Stimulated activated CD4-positive, alpha-beta T cell treated with anti-CD3 and anti-CD28 coated beads, Interleukin-1b, Interleukin-23, amount 100 ng/mL, for 48 hours (primary cell): ENCODE data around the gene RIMBP2.

Source experiments
- DNase-seq: peaks from one replicate; pipeline ENCODE4 v3.0.0-alpha.2; 2020

Gene RIMBP2

GRCh38 chr12:130394906-130395305 is 321.2 kb downstream of the RIMBP2 start:
- no peak for DNase-seq

DNA sequence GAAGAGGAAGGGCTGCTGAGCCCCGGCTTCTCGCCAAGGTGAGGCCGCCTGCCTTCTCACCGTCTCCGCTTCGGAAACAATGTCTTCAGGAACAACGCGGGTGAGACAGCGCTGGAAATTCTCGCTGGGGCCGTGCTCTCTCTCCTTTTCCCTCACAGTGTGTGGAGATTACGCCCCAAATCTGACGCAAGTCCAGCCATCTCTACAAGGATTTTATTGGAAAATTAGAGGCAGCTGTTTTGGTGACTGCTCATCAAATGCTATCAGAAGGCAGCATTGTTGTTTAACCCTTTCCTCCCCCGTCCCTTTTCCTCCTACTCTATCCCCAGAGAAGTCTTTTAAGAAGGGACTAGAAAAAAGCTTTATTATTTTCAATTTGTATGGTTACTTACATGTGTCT is 324.9 kb downstream of the RIMBP2 start:
- no peak for DNase-seq

DNA sequence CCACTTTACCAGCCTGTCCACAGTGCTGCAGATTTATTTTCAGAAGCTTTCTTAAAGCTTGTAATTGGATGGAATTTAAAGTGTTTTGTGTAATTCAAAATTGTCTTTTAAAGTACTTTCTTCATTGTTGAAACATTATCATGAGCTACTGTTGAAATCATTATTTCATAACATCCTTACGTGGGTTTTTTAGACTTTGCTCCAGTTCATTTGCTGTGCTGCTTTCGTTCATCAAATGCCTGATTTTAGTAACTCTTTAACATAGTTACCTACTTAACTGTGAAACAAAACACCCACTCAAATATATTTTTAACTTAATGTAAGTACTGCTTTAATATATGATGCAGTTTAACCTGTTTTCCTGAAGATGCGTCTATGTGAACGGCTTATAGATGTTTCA is 330.9 kb downstream of the RIMBP2 start:
- no peak for DNase-seq

DNA sequence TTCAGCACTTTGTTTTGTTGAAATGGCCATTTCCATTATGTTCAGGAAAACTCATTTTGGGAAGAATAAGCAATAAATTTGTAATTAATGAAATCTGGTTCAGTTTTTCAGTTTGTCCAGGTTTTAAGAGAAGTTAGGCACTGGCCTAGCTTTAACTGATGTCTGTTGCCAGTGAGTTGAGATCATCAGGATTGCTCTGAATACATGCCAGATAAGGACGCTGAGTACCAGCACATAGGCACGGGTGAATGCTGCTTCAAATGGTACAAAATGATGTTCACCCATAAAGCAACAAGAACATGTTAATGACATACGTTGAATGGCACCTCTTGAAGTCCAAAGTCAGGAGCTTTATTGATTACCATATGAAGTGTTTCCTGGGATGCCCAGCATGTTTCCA is 331.9 kb downstream of the RIMBP2 start:
- no peak for DNase-seq

- no peak for DNase-seq
Measured at GRCh38 chr12:130382818-130383217, 333.3 kb downstream of the RIMBP2 start.

DNA sequence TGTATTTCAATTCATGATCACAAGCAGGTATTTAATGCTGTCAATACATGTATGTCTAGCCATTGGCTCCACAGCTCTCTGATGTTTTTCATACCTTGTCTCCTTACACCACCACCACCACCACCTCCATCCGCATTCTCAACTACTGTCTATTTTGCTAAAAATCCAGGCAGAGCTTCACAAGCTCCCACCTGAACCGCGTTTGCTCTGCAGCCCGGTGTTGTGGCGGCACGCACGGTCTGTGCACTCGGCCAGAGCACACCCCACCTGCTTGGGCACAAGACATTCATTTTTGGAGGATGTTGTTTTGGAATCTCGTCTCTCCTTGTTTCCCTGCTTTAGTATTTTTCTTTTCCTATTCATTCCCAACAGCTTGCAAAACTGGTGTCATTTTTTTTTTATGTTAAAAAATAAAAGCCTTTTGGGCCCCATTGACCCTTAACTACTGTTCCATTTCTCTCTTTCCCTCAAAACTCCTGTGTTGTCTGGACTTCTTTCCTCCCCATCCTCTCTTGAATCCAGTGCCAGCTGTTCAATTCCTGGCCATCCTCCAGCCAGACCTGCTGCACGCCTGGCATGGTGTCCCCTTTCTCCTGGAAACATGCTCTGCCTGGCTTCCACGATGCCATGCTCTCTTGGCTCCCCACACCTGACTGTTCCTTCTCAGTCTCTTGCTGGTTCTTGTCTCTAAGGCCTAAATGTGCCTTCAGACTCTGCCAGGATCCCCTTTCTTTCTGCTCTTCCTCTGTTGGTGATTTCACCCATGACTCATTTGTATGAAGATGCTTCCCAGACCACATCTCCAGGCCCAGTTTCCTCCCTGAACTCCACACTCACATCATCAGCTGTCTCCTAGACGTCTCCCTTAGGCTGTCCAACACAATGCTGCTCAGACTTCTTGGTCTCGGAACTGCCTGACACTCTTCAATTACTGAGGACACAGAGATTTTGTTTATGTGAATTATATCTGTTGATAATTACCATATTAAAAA is 340.5 kb downstream of the RIMBP2 start:
- no peak for DNase-seq

DNA sequence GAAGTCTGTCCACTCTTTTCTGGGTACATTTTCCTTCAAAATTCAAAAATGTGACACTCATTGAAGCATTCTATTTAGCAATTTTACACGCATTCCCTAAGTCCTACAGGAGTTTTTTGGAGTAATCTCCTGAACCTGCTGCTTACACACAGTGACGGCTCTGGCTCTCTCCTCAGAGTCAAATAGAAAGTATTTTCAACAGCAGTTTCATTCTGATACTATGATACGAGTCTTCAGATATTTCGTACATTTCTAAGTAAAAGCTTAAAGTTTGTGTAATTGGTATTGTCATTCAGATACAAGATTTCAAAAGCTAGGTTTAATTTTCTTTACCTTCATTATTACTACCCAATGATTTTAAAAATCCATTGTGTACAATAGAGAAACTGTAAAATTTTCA is 342.0 kb downstream of the RIMBP2 start:
- no peak for DNase-seq

GRCh38 chr12:130372936-130373335 is 343.2 kb downstream of the RIMBP2 start:
- no peak for DNase-seq

DNA sequence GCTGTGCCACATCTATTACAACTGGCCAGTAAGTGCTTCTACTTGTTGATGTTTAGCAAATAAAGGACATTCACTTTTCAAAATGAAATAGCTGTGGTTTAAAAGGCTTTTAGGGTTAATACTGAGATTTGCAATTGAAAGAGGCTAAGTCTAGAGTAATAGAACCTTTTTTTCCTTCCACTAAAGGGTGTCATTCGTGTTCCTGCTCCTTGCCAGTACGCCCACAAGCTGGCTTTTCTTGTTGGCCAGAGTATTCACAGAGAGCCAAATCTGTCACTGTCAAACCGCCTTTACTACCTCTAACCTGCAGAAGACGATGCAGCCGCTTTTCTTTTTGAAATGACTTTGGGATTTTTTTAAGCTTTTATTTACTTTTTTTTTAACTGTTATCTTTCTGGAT is 344.8 kb downstream of the RIMBP2 start:
- no peak for DNase-seq

DNA sequence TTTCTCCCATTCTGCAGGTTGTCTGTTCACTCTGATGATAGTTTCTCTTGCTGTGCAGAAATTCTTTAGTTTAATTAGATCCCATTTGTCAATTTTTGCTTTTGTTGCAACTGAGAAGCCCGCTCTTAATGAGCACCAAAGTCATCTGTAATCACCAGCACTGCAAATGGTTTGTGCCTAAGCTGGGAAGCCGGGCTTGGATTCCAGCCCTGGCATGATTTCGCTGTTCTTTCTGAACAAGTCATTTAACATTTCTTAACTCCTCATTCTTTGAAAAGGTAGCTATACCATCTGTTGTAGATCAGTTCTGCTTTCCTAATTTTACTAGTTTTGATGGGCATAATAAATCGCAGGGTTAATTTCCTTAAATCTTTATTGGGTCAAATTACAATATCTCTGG is 346.3 kb downstream of the RIMBP2 start:
- DNase-seq: no peak

- DNase-seq: no peak
Measured at GRCh38 chr12:130367523-130367922, 348.6 kb downstream of the RIMBP2 start.

DNA sequence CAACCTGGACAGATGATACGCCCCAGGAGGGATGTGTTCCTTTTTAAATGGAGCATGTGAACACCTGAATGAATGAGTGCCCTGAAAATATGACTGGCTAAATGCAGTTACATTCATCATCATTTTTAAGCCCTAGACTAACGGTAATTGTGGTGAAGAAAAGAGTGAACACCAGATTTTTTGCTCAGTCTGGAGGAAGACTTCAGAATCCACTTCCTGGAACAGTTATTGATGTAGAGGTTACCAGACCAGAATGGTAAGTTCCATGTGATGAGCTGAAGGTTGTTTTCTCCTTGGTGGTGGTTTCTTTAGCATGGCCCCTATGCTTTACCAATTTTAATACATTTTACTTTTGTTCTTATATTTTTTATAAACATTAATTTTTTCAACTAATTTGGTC is 349.1 kb downstream of the RIMBP2 start:
- DNase-seq: no peak

- no peak for DNase-seq
Measured at GRCh38 chr12:130366159-130366558, 349.9 kb downstream of the RIMBP2 start.

DNA sequence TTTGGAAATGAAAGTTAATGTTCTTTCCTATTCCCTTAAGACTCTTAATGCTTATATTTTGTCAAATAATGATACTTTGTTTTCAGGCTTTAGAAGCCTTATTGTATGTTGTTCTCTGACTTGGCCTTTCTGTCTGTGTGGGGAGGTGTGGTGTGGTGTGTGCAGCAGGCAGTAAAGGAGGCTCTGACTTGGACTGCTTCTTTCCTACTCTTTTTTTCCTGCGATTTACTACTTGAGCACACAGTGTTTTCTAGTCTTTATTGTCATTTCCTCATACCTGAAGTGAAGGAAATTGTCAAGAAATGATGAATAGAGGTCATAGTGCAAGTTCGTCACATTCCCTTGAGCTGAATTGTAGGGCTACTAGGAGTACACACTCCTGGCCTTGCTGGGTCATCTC is 351.5 kb downstream of the RIMBP2 start:
- DNase-seq: no peak

DNA sequence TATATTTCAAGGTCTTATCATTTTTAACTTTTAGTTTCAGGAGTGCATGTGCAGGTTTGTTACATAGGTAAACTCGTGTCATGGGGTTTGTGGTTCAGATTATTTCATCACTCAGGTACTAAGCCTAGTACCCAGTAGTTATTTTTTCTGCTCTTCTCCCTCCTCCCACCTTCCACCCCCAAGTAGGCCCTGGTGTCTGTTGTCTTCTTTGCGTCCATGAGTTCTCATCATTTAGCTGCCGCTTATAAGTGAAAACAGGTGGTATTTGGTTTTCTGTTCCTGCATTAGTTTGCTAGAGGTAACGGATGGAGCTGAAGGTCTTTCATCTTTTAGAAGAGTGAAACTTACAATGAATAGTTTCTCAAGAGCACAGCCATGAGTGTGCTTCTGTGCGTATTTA is 354.0 kb downstream of the RIMBP2 start:
- no peak for DNase-seq

DNA sequence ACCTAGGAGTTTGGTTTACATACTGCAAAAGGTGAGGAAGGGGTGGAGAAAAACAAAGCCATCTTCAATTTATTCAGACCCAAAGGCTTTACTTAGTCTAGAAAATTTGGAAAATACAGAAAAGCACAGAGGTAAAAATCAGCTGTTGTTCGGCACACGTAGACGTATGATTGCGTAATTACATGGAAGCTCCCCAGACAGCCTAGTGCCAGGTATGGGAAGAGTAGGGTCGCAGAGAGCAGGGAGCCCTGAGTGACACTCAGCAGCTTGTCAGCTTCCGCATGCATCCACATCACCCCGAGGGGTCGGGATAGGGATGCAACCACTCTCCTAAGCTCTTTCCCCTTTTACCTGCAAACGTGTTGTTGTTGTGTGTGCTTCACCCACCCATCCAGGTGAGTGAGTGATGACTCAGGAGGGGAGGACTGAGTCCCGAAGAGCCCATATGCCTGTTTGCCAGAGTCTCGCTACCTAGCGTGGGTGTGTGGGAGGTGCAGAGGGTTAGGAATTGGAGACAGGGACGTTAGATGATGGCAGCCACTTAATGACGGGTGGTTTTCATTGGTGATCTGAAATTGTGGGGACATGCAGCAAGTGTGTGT is 358.3 kb downstream of the RIMBP2 start:
- DNase-seq: no peak

DNA sequence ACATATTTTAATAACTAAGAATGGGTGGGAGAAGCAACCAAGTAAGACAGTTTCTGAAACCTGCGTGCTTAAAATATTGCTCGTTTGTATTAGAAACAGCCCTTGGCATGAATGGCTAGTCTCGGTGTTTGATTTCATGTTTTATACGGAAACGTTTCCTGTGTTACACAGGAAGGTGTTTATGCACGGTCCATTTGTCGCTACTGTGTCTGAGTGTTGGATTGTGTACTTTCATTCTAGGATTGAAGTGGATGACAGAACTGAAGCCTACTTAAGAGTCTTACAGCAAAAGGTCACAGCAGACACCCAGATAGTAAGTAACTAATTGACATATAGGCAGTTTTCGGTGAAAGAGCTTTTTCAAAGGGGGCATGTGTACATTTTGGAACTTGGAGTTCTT is 358.9 kb downstream of the RIMBP2 start:
- no peak for DNase-seq

DNA sequence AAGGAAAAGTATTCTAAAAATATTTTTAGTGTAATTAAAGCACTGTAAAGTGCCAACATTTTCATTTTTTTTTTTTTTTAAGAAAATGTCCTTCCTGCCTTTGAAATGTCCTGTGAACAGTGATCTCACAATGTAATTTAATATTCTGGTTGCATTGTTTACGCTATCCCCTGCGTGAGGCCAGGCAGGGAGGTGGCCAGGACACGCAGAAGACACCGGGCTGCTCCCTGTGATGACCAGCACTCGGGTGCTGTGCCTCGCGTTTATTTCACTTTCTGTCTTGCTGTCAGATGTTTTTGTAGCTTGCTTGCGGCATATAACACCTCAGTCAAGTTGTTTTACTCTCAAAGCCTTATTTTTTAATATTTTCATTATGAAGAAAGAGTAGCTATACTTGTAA is 359.9 kb downstream of the RIMBP2 start:
- DNase-seq: no peak

GRCh38 chr12:130354407-130354806 is 361.7 kb downstream of the RIMBP2 start:
- DNase-seq: no peak

DNA sequence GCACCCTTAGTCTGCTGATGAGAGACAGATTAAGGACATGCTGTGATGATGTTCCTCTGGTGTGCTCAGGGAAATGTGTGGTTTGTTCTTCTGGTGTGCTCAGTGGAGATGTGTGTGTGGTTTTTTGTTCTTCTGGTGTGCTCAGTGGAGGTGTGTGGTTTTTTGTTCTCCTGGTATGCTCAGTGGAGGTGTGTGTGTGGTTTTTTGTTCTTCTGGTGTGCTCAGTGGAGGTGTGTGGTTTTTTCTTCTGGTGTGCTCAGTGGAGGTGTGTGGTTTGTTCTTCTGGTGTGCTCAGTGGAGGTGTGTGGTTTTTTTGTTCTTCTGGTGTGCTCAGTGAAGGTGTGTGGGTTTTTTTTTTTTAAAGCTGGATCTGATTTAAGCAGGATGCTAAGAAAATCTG is 363.0 kb downstream of the RIMBP2 start:
- DNase-seq: no peak

GRCh38 chr12:130351326-130351725 is 364.8 kb downstream of the RIMBP2 start:
- DNase-seq: no peak

DNA sequence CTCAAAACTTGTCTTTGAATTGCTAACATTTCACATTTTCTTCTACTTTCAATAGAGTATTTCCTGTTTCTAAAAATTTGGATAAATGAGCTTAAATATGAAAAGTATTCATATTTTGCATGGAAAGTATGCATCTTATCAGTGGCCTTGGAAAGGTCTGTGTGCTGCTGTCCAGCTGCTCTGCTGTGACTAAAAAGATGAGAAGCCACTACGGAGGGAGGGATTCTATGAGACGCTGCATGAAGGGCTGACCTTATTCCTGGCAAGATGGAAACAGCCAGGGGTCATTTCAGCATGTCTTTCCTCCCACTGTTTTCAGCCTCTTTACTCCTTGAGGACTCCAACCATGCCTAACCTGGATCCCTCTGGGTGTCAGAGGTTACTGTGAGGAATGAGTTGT is 365.4 kb downstream of the RIMBP2 start:
- no peak for DNase-seq

GRCh38 chr12:130347588-130347987 is 368.5 kb downstream of the RIMBP2 start:
- DNase-seq: no peak
